ENCODE measurements around the gene SPOPL.
"Not testable (repeated sequence)": the region's sequence is repeated elsewhere in the genome, so short reads cannot be mapped to it uniquely, and the experiment has no call there.

GRCh38 chr2:138524353-138524752, 22.8 kb downstream of the SPOPL start:
- TF ChIP-seq, protein P1, sequence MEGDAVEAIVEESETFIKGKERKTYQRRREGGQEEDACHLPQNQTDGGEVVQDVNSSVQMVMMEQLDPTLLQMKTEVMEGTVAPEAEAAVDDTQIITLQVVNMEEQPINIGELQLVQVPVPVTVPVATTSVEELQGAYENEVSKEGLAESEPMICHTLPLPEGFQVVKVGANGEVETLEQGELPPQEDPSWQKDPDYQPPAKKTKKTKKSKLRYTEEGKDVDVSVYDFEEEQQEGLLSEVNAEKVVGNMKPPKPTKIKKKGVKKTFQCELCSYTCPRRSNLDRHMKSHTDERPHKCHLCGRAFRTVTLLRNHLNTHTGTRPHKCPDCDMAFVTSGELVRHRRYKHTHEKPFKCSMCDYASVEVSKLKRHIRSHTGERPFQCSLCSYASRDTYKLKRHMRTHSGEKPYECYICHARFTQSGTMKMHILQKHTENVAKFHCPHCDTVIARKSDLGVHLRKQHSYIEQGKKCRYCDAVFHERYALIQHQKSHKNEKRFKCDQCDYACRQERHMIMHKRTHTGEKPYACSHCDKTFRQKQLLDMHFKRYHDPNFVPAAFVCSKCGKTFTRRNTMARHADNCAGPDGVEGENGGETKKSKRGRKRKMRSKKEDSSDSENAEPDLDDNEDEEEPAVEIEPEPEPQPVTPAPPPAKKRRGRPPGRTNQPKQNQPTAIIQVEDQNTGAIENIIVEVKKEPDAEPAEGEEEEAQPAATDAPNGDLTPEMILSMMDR (IDR thresholded peaks at IDR 0.05; ENCODE audit: insufficient read depth, low read length, poor library complexity, severe bottlenecking): not testable (repeated sequence)
- TF ChIP-seq EZH2phosphoT487 (conservative IDR thresholded peaks at IDR 0.05; ENCODE audit: low read length): not testable (repeated sequence)
